ENCODE measurements around the gene CLDN20.

DNA sequence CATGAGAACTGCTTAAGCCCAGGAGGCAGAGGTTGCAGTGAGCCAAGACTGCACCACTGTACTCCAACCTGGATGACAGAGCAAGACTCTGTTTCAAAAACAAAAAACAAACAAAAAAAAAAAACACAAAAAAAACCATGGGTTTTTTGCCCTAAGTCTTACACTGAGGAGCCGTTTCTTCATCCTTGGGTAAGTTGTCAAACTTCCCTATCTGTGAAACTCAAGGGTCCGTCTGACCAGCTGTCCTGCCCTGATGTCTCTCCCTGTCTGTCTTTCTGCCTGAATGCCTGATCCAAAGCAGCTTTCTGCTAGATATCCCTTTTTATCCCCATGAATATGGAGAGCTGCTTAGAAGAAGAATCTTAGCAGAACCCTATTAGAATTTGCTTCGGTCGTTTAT, 41.3 kb upstream of the CLDN20 start:
- TF ChIP-seq, protein P1, sequence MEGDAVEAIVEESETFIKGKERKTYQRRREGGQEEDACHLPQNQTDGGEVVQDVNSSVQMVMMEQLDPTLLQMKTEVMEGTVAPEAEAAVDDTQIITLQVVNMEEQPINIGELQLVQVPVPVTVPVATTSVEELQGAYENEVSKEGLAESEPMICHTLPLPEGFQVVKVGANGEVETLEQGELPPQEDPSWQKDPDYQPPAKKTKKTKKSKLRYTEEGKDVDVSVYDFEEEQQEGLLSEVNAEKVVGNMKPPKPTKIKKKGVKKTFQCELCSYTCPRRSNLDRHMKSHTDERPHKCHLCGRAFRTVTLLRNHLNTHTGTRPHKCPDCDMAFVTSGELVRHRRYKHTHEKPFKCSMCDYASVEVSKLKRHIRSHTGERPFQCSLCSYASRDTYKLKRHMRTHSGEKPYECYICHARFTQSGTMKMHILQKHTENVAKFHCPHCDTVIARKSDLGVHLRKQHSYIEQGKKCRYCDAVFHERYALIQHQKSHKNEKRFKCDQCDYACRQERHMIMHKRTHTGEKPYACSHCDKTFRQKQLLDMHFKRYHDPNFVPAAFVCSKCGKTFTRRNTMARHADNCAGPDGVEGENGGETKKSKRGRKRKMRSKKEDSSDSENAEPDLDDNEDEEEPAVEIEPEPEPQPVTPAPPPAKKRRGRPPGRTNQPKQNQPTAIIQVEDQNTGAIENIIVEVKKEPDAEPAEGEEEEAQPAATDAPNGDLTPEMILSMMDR (IDR thresholded peaks at IDR 0.05), result no peak
- no peak for TF ChIP-seq EP300 (IDR thresholded peaks at IDR 0.05)
